Amygdala (tissue), 56 donors: Measurements from ENCODE around the gene GRIA1.
A peak's percentile ranks its signal among the peaks of the same experiment; 100 is the strongest.

ENCODE experiments used
- DNase-seq, 56 donors: peaks; one replicate each; lab custom pipeline; 2025; lab: John Stamatoyannopoulos, UW

Gene GRIA1

GRCh38 chr5:153491856-153492255 is 1.4 kb downstream of the GRIA1 start:
- DNase-seq = peak in 1 of 56 donors; percentile 33

GRCh38 chr5:153496835-153497234 is 6.4 kb downstream of the GRIA1 start:
- no peak for DNase-seq

GRCh38 chr5:153498516-153498915 is 8.0 kb downstream of the GRIA1 start:
- DNase-seq = no peak

GRCh38 chr5:153500178-153500577 is 9.7 kb downstream of the GRIA1 start:
- DNase-seq = no peak

GRCh38 chr5:153504726-153505125 is 14.3 kb downstream of the GRIA1 start:
- DNase-seq = no peak

GRCh38 chr5:153508700-153509099 is 18.2 kb downstream of the GRIA1 start:
- DNase-seq = no peak

GRCh38 chr5:153511622-153512021 is 21.2 kb downstream of the GRIA1 start:
- DNase-seq = peak in 4 of 56 donors; percentile 12 to 39 (median 22)

GRCh38 chr5:153513156-153513555 is 22.7 kb downstream of the GRIA1 start:
- DNase-seq = peak in 13 of 56 donors; percentile 8 to 64 (median 18)

- no peak for DNase-seq
These were observed 24.8 kb downstream of the GRIA1 start for GRCh38 chr5:153515301-153515700.

GRCh38 chr5:153516504-153517240 is 26.2 kb downstream of the GRIA1 start:
- peak in 10 of 56 donors; percentile 3 to 37 (median 19) for DNase-seq

- DNase-seq = no peak
These were observed 26.8 kb downstream of the GRIA1 start for GRCh38 chr5:153517241-153517611.

- DNase-seq = no peak
These were observed 29.7 kb downstream of the GRIA1 start for GRCh38 chr5:153520137-153520536.

GRCh38 chr5:153520952-153521351 is 30.5 kb downstream of the GRIA1 start:
- no peak for DNase-seq

GRCh38 chr5:153523211-153523610 is 32.7 kb downstream of the GRIA1 start:
- no peak for DNase-seq

GRCh38 chr5:153523831-153524230 is 33.4 kb downstream of the GRIA1 start:
- DNase-seq = peak in 3 of 56 donors; percentile 6 to 17 (median 8)

- DNase-seq = no peak
These were observed 35.1 kb downstream of the GRIA1 start for GRCh38 chr5:153525536-153525935.

- DNase-seq = no peak
These were observed 40.1 kb downstream of the GRIA1 start for GRCh38 chr5:153530357-153531143.

- no peak for DNase-seq
These were observed 43.1 kb downstream of the GRIA1 start for GRCh38 chr5:153533546-153533945.

GRCh38 chr5:153534102-153534501 is 43.6 kb downstream of the GRIA1 start:
- DNase-seq = no peak

GRCh38 chr5:153537207-153537606 is 46.7 kb downstream of the GRIA1 start:
- peak in 8 of 56 donors; percentile 1 to 20 (median 7) for DNase-seq

GRCh38 chr5:153539983-153540382 is 49.5 kb downstream of the GRIA1 start:
- no peak for DNase-seq

- DNase-seq = no peak
These were observed 52.1 kb downstream of the GRIA1 start for GRCh38 chr5:153542536-153542935.
